K562 (cell line): ENCODE results near the gene NEK5. TPM values are rescaled to one million over a fixed set of nuclear protein-coding genes. Genes with fewer than 3 reads are reported as not detected.

Source experiments
- CHAMP1 ChIP-seq: fragments of 450-650 bp; IDR thresholded peaks from 2 replicates; pipeline ENCODE4 v1.6.1; 2016; ENCODE audit warnings: mild to moderate bottlenecking
- DPF2 ChIP-seq: fragments of 450-650 bp; IDR thresholded peaks from 2 replicates; pipeline ENCODE4 v1.6.1; 2016
- E2F4 ChIP-seq: sonication (generic); formaldehyde crosslinking; IDR thresholded peaks from 2 replicates; pipeline ENCODE4 v1.8.0; 2022; ENCODE audit warnings: mild to moderate bottlenecking, low read depth, missing genetic modification reagents
- EP400 ChIP-seq: fragments of 450-650 bp; IDR thresholded peaks from 2 replicates; pipeline ENCODE4 v1.6.1; 2017; ENCODE audit warnings: antibody characterized with exemption, mild to moderate bottlenecking, moderate library complexity
- MCM3 ChIP-seq: fragments of 450-650 bp; IDR thresholded peaks from 2 replicates; pipeline ENCODE4 v1.6.1; 2016
- PATZ1 ChIP-seq: fragments of 250-450 bp; sonication (Bioruptor Pico); IDR thresholded peaks from 2 replicates; pipeline ENCODE4 v1.5.0; 2020; ENCODE audit warnings: mild to moderate bottlenecking, borderline replicate concordance
- PHF21A ChIP-seq: fragments of 450-650 bp; IDR thresholded peaks from 2 replicates; pipeline ENCODE4 v1.6.1; 2017; ENCODE audit warnings: low read depth, borderline replicate concordance
- PTRF ChIP-seq: fragments of 450-650 bp; IDR thresholded peaks from 2 replicates; pipeline ENCODE4 v1.6.1; 2016; ENCODE audit warnings: mild to moderate bottlenecking, missing genetic modification characterization, missing compliant biosample characterization
- PTTG1 ChIP-seq: fragments of 450-650 bp; IDR thresholded peaks from 2 replicates; pipeline ENCODE4 v1.6.1; 2016; ENCODE audit warnings: low read depth, mild to moderate bottlenecking, missing genetic modification characterization, missing compliant biosample characterization
- SAP30 ChIP-seq: fragments of 200-600 bp; sonication (generic); IDR thresholded peaks from 2 replicates; pipeline ENCODE4 v1.6.1; 2012; ENCODE audit warnings: borderline replicate concordance, low read depth, mild to moderate bottlenecking, moderate library complexity, low read length, control low read depth, inconsistent platforms; ENCODE audit not compliant: insufficient read depth, poor library complexity, severe bottlenecking
- SUPT5H ChIP-seq: fragments of 450-650 bp; IDR thresholded peaks from 2 replicates; pipeline ENCODE4 v1.6.1; 2016
- TEAD4 ChIP-seq, 2 experiments: sonication (generic) in 1 of 2; formaldehyde crosslinking in 1 of 2; IDR thresholded peaks; 2 replicates each; pipeline versions ENCODE4 v1.6.1 to v1.8.0; 2012 to 2022; ENCODE audit warnings: borderline replicate concordance in 1 of 2, inconsistent platforms in 1 of 2, low read length in 1 of 2, mild to moderate bottlenecking in 1 of 2, missing genetic modification reagents in 1 of 2
- TFAP4 ChIP-seq: sonication (generic); formaldehyde crosslinking; IDR thresholded peaks from 2 replicates; pipeline ENCODE4 v1.8.0; 2022; ENCODE audit warnings: missing genetic modification reagents, mild to moderate bottlenecking, moderate library complexity, borderline replicate concordance
- YY1 ChIP-seq, 3 experiments: IDR thresholded peaks; 2 replicates each; pipeline ENCODE4 v1.6.1; 2011; ENCODE audit warnings: low read length in 2 of 3, mild to moderate bottlenecking in 2 of 3, moderate library complexity in 2 of 3, borderline replicate concordance in 1 of 3, control low read depth in 1 of 3, low read depth in 1 of 3; ENCODE audit not compliant: insufficient read depth in 3 of 3, insufficient replicate concordance in 2 of 3, control insufficient read depth in 1 of 3, insufficient read length in 1 of 3; ENCODE audit errors: extremely low read depth in 1 of 3
- ZBTB12 ChIP-seq: fragments of 250-450 bp; sonication (Bioruptor Pico); IDR thresholded peaks from 2 replicates; pipeline ENCODE4 v1.4.0; 2020
- ZNF174 ChIP-seq: fragments of 250-450 bp; sonication (Bioruptor Pico); IDR thresholded peaks from 2 replicates; pipeline ENCODE4 v1.4.0; 2020; ENCODE audit warnings: mild to moderate bottlenecking
- ZNF224 ChIP-seq: sonication (generic); formaldehyde crosslinking; IDR thresholded peaks from 2 replicates; pipeline ENCODE4 v1.8.0; 2022; ENCODE audit warnings: mild to moderate bottlenecking, missing genetic modification reagents
- polyA plus RNA-seq, 8 experiments: library from polyadenylated mRNA; depleted of rRNA in 4 of 8; stranded (reverse) in 5 of 8; unstranded in 3 of 8; fragments of >200 nt; fragmentation: Nextera tagmentation in 2 of 8; fragmentation: Illumina TruSeq in 1 of 8; extraction: Ambion mirVana in 2 of 8; extraction: Trizol in 1 of 8; gene quantifications; 2 replicates each; pipeline versions ENCODE4 v1.2.1 to v1.2.3, GENCODE V29; 2011 to 2014; ENCODE audit warnings: inconsistent platforms in 1 of 8, missing spikeins in 1 of 8
- total RNA-seq, 7 experiments: library from RNA; depleted of rRNA in 6 of 7; stranded (reverse); fragments of >200 nt in 6 of 7; fragmentation: Illumina TruSeq in 2 of 7; extraction: Trizol in 2 of 7; gene quantifications; 2 replicates each; pipeline versions ENCODE4 v1.2.1 to v1.2.3, GENCODE V29; 2011 to 2021; ENCODE audit warnings: low replicate concordance in 1 of 7

Gene NEK5
- total and polyA plus RNA-seq, 9 of the 15 experiments (the other 6 are each of a cell fraction or from before 2014, with no cell fraction given) = 0.09 to 0.44 (median 0.33) TPM

- TF ChIP-seq E2F4 (CRISPR knock-in tag) = no peak
- TF ChIP-seq TEAD4 (IDR thresholded peaks at IDR 0.05; ENCODE audit: low read length) = peak; percentile 46
- peak; percentile 26; the same call in 1 of the 2 replicates for TF ChIP-seq TEAD4 (CRISPR knock-in tag; IDR thresholded peaks at IDR 0.05; ENCODE audit: borderline replicate concordance)
- peak; percentile 38; the same call in 1 of the 2 replicates for TF ChIP-seq SUPT5H
- TF ChIP-seq EP400 = peak; percentile 33; the same call in 1 of the 2 replicates
- TF ChIP-seq PHF21A = no peak
- TF ChIP-seq PTTG1 (tag) = no peak
- no peak for TF ChIP-seq SAP30
- TF ChIP-seq ZBTB12 (CRISPR knock-in tag) = no peak
- TF ChIP-seq DPF2 = no peak
- peak in 1 of 3 experiments; percentile 39 for TF ChIP-seq YY1 (IDR thresholded peaks at IDR 0.05; ENCODE audit: borderline replicate concordance in 1 of 3, control insufficient read depth in 1 of 3, extremely low read depth in 1 of 3, insufficient read depth in 3 of 3, insufficient read length in 1 of 3, insufficient replicate concordance in 2 of 3, low read depth in 1 of 3, low read length in 2 of 3)
- TF ChIP-seq ZNF224 (CRISPR knock-in tag) = 0 out of 2 replicates have a peak, but pooled peaks have one; percentile 53
- peak; percentile 72; the same call in 1 of the 2 replicates for TF ChIP-seq TFAP4 (CRISPR knock-in tag)
- TF ChIP-seq ZNF174 = no peak
- TF ChIP-seq CHAMP1 = no peak
- no peak for TF ChIP-seq MCM3
- TF ChIP-seq PTRF (tag) = no peak
- no peak for TF ChIP-seq PATZ1
These were observed 30.5 kb upstream of the NEK5 start, which contains the start of gene NEK3 (continued) for GRCh38 chr13:52159159-52159982.
